Vagina (tissue), 2 donors: ENCODE measurements around the gene MNAT1.

Experiments
- POLR2AphosphoS5 ChIP-seq, 2 donors: sonication (generic); formaldehyde crosslinking; IDR thresholded peaks; one replicate each; pipeline ENCODE4 v1.9.0; 2017; ENCODE audit warnings: antibody characterized with exemption in 2 of 2, mild to moderate bottlenecking in 2 of 2, low read depth in 1 of 2; ENCODE audit not compliant: insufficient read depth in 1 of 2
- TF ChIP-seq, protein P1 (sequence below), 3 experiments: fragments of 450-650 bp in 2 of 3; fragments of 200-600 bp in 1 of 3; sonication (generic) in 1 of 3; IDR thresholded peaks; one replicate each; pipeline ENCODE4 v1.5.1; 2017 to 2019; ENCODE audit warnings: antibody characterized with exemption in 3 of 3, mild to moderate bottlenecking in 2 of 3, moderate library complexity in 2 of 3

DNA sequence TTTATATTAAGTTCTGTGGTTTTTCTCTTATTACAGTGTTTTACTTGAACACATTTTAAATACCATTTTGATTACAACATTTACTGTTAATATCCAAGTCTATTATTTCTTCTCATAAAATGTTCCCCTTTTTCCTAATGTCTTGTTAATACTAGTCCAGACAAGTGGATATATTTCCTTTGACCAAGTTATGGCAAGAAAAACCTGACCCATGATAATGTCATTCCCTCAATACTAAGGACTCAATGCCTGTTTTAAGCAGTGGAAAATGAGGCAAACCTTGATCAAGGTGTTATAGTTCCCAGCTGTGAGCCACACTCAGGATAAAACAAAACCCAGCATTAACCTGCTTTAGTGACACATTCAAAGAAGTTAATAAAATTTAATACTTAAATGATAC is 234.1 kb downstream of the MNAT1 start:
- TF ChIP-seq POLR2AphosphoS5 (IDR thresholded peaks at IDR 0.05; ENCODE audit: insufficient read depth in 1 of 2, low read depth in 1 of 2) = no peak
- TF ChIP-seq, protein P1, sequence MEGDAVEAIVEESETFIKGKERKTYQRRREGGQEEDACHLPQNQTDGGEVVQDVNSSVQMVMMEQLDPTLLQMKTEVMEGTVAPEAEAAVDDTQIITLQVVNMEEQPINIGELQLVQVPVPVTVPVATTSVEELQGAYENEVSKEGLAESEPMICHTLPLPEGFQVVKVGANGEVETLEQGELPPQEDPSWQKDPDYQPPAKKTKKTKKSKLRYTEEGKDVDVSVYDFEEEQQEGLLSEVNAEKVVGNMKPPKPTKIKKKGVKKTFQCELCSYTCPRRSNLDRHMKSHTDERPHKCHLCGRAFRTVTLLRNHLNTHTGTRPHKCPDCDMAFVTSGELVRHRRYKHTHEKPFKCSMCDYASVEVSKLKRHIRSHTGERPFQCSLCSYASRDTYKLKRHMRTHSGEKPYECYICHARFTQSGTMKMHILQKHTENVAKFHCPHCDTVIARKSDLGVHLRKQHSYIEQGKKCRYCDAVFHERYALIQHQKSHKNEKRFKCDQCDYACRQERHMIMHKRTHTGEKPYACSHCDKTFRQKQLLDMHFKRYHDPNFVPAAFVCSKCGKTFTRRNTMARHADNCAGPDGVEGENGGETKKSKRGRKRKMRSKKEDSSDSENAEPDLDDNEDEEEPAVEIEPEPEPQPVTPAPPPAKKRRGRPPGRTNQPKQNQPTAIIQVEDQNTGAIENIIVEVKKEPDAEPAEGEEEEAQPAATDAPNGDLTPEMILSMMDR (IDR thresholded peaks at IDR 0.05) = no peak
